Trophoblast cell (in vitro differentiated cells and primary cell): Measurements from ENCODE around the gene MYH10.
A peak's percentile ranks its signal among the peaks of the same experiment; 100 is the strongest.

Experiments used
- DNase-seq, 2 donors: peaks; one replicate each; pipeline ENCODE4 v3.0.0-alpha.2; 2016
- H2AFZ ChIP-seq: 2 replicates; pipeline ENCODE4 v1.6.1; 2013; ENCODE audit warnings: low read length, moderate library complexity, mild to moderate bottlenecking; ENCODE audit not compliant: insufficient read depth, poor library complexity
- H2AK5ac ChIP-seq: 2 replicates; pipeline ENCODE4 v1.6.1; 2013; ENCODE audit warnings: mild to moderate bottlenecking, low read length
- H2BK120ac ChIP-seq: 2 replicates; pipeline ENCODE4 v1.6.1; 2013; ENCODE audit warnings: low read length, mild to moderate bottlenecking, moderate library complexity; ENCODE audit not compliant: insufficient read depth, poor library complexity
- H2BK12ac ChIP-seq: 2 replicates; pipeline ENCODE4 v1.6.1; 2013; ENCODE audit warnings: mild to moderate bottlenecking, low read length, moderate library complexity
- H2BK5ac ChIP-seq: 2 replicates; pipeline ENCODE4 v1.6.1; 2013; ENCODE audit warnings: low read length, low read depth, moderate library complexity, mild to moderate bottlenecking; ENCODE audit not compliant: poor library complexity
- H3K14ac ChIP-seq: 2 replicates; pipeline ENCODE4 v1.6.1; 2013; ENCODE audit warnings: mild to moderate bottlenecking, low read length
- H3K18ac ChIP-seq: 2 replicates; pipeline ENCODE4 v1.6.1; 2013; ENCODE audit warnings: mild to moderate bottlenecking, low read length
- H3K23ac ChIP-seq: 2 replicates; pipeline ENCODE4 v1.6.1; 2013; ENCODE audit warnings: low read length
- H3K27ac ChIP-seq: 2 replicates; pipeline ENCODE4 v1.5.1; 2013; ENCODE audit warnings: low read depth, mild to moderate bottlenecking, inconsistent platforms, low read length, moderate library complexity
- H3K27me3 ChIP-seq: 2 replicates; pipeline ENCODE4 v1.6.1; 2013; ENCODE audit warnings: inconsistent platforms, mild to moderate bottlenecking, low read length, moderate library complexity; ENCODE audit not compliant: insufficient read depth
- H3K36me3 ChIP-seq, 2 experiments: 1 replicate in 1 of 2; 2 replicates in 1 of 2; pipeline ENCODE4 v1.6.1; 2013; ENCODE audit warnings: low read length in 2 of 2, mild to moderate bottlenecking in 2 of 2, moderate library complexity in 1 of 2; ENCODE audit not compliant: insufficient read depth in 2 of 2, control insufficient read depth in 1 of 2
- H3K4ac ChIP-seq: 2 replicates; pipeline ENCODE4 v1.6.1; 2013; ENCODE audit warnings: low read depth, mild to moderate bottlenecking, low read length, moderate library complexity
- H3K4me1 ChIP-seq, 2 experiments: 1 replicate in 1 of 2; 2 replicates in 1 of 2; pipeline ENCODE4 v1.6.1; 2013; ENCODE audit warnings: low read length in 2 of 2, mild to moderate bottlenecking in 2 of 2, moderate library complexity in 1 of 2; ENCODE audit not compliant: insufficient read depth in 2 of 2, control insufficient read depth in 1 of 2
- H3K4me2 ChIP-seq: 2 replicates; pipeline ENCODE4 v1.6.1; 2013; ENCODE audit warnings: inconsistent platforms, mild to moderate bottlenecking, low read length, moderate library complexity
- H3K4me3 ChIP-seq: 2 replicates; pipeline ENCODE4 v1.5.1; 2013; ENCODE audit warnings: mild to moderate bottlenecking, low read depth, low read length, inconsistent platforms
- H3K79me1 ChIP-seq: one replicate; pipeline ENCODE4 v1.6.1; 2013; ENCODE audit warnings: low read length
- H3K79me2 ChIP-seq: 2 replicates; pipeline ENCODE4 v1.6.1; 2013; ENCODE audit warnings: low read length, mild to moderate bottlenecking; ENCODE audit not compliant: control insufficient read depth, insufficient read depth, poor library complexity
- H3K9ac ChIP-seq: 2 replicates; pipeline ENCODE4 v1.6.1; 2013; ENCODE audit warnings: mild to moderate bottlenecking, low read length
- H3K9me3 ChIP-seq: 2 replicates; pipeline ENCODE4 v1.6.1; 2013; ENCODE audit warnings: low read depth, mild to moderate bottlenecking, control low read depth, inconsistent platforms, low read length; ENCODE audit not compliant: insufficient read depth
- H4K12ac ChIP-seq: 2 replicates; pipeline ENCODE4 v1.6.1; 2013; ENCODE audit warnings: low read depth, mild to moderate bottlenecking, low read length, moderate library complexity
- H4K8ac ChIP-seq: 2 replicates; pipeline ENCODE4 v1.6.1; 2013; ENCODE audit warnings: low read depth, mild to moderate bottlenecking, low read length, moderate library complexity
- H4K91ac ChIP-seq: one replicate; pipeline ENCODE4 v1.6.1; 2013; ENCODE audit warnings: low read depth, mild to moderate bottlenecking, low read length, moderate library complexity
- WGBS: extraction: QIAGEN DNeasy Blood & Tissue Kit; methylation state at CpG from one replicate; pipeline ENCODE4 v1.1.7; 2013; ENCODE audit warnings: missing lambda C conversion rate; ENCODE audit not compliant: insufficient read length, insufficient coverage; ENCODE audit errors: extremely low coverage; 5-methylcytosine and 5-hydroxymethylcytosine counted together

The MYH10 gene

GRCh38 chr17:8583954-8584353 lies 46.6 kb downstream of the MYH10 start:
- Histone ChIP-seq H3K23ac (no peak overlapping the region), H3K9me3 (no peaks in the 10 kb centered on the region), H4K91ac (no peak overlapping the region), H2BK120ac (no peak overlapping the region), H3K14ac (no peak overlapping the region), H3K9ac (peak overlapping the region; percentile 14), H2BK5ac (no peak overlapping the region), H3K27me3 (no peaks in the 10 kb centered on the region), H3K79me2 (no peaks in the 10 kb centered on the region), H3K79me1 (peaks cover 4% of the 10 kb centered on the region), H3K4me1 (peaks cover 0 to 2% of the 10 kb centered on the region in 2 experiments), H3K4ac (no peak overlapping the region), H3K4me2 (no peak overlapping the region), H2AK5ac (no peak overlapping the region), H2BK12ac (no peak overlapping the region), H3K18ac (no peak overlapping the region), H3K27ac (no peak overlapping the region), H2AFZ (no peak overlapping the region), H3K4me3 (no peak overlapping the region), H3K36me3 (peaks cover 6 to 16% of the 10 kb centered on the region in 2 experiments), H4K8ac (no peak overlapping the region), H4K12ac (no peak overlapping the region)
- WGBS: no CpG with 5 or more reads among the region's 2 CpGs
- DNase-seq: no peak

- Histone ChIP-seq H3K4me1 (no peaks in the 10 kb centered on the region), H2BK120ac (no peak overlapping the region), H3K18ac (peak overlapping the region; percentile 61), H2BK12ac (peak overlapping the region; percentile 15), H3K36me3 (peaks cover 7 to 15% of the 10 kb centered on the region in 2 experiments), H3K79me1 (peaks cover 4% of the 10 kb centered on the region), H4K91ac (no peak overlapping the region), H3K9ac (no peak overlapping the region), H3K4me3 (no peak overlapping the region), H3K27me3 (no peaks in the 10 kb centered on the region), H2BK5ac (no peak overlapping the region), H2AK5ac (no peak overlapping the region), H3K79me2 (no peaks in the 10 kb centered on the region), H2AFZ (no peak overlapping the region), H3K9me3 (no peaks in the 10 kb centered on the region), H4K8ac (no peak overlapping the region), H3K4me2 (no peak overlapping the region), H3K4ac (peak overlapping the region; percentile 47), H3K23ac (no peak overlapping the region), H4K12ac (no peak overlapping the region), H3K27ac (no peak overlapping the region), H3K14ac (no peak overlapping the region)
- DNase-seq: no peak
- no CpG with 5 or more reads among the region's 5 CpGs for WGBS
These were observed 49.4 kb downstream of the MYH10 start for GRCh38 chr17:8580952-8581658.

DNA sequence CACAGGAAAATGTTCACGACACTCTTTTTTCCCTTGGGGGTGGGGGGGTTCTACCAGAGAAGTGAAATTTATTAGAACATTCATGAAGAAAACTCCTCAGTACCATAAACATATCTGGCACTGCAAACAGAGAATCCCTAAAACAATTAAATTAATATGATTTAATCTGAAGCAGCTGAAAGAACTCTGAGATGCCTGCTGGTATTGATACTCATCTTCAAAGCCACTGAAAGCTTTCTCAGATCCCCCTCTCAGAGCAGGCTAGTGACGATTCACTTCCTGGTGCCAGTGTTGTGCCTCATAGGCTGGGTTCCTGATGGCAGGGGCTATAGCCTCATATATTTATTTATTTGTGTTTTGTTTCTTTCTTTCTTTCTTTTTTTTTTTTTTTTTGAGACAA lies 52.7 kb downstream of the MYH10 start:
- no peak overlapping the region for H3K18ac ChIP-seq
- no peak for DNase-seq

DNA sequence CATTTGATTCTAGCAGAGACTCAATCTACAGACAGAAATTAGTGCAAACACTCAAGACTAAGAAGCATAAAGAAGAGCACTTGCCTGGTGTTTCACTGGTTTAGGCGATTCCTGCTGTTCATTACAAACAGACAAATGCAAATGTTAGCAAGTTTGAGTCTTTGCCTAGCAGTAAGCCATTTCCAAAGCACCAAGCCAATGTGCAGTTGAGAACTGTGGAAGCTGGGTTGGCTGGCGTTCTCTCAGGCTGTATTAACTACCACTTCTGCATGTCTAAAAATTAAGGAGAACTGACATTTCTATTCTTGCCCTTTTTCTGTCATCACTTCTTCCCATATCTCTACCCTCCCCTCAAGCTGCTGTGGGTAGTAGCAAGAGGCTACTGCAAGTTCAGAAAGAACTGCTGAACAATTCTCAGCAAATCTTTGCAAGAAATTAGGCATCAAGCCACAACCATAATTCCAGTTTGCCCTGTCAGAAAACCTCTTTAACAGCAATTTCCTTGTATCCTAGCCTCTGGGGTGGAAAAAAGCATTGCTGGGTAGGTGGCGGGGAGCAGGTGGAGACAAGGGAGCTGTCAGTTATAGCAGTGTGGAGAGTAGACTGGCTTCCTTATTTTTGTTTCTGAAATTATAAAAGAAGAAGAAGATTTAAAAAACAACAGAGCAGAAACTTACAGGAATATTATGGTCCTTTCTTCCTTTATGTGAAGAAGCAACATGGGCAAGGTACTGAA lies 53.8 kb downstream of the MYH10 start:
- peaks cover 5% of the 10 kb centered on the region for H3K79me1 ChIP-seq
- H2AFZ ChIP-seq: no peak overlapping the region
- H3K4me3 ChIP-seq: no peak overlapping the region
- H4K91ac ChIP-seq: no peak overlapping the region
- H3K18ac ChIP-seq: no peak overlapping the region
- H3K4me2 ChIP-seq: no peak overlapping the region
- no peaks in the 10 kb centered on the region for H3K9me3 ChIP-seq
- H3K14ac ChIP-seq: no peak overlapping the region
- no peaks in the 10 kb centered on the region for H3K79me2 ChIP-seq
- no peaks in the 10 kb centered on the region for H3K4me1 ChIP-seq
- no peak overlapping the region for H3K9ac ChIP-seq
- H3K27me3 ChIP-seq: no peaks in the 10 kb centered on the region
- H3K23ac ChIP-seq: no peak overlapping the region
- H2AK5ac ChIP-seq: no peak overlapping the region
- no peak overlapping the region for H2BK12ac ChIP-seq
- no peak overlapping the region for H3K27ac ChIP-seq
- H2BK120ac ChIP-seq: no peak overlapping the region
- no peak overlapping the region for H2BK5ac ChIP-seq
- H4K12ac ChIP-seq: no peak overlapping the region
- H3K4ac ChIP-seq: no peak overlapping the region
- no peak overlapping the region for H4K8ac ChIP-seq
- H3K36me3 ChIP-seq: peaks cover 14 to 30% of the 10 kb centered on the region in 2 experiments
- DNase-seq: no peak
- no CpG with 5 or more reads among the region's 3 CpGs for WGBS

More for the DNA sequence above, 52.7 kb downstream of the MYH10 start:
- Histone ChIP-seq H2BK12ac (no peak overlapping the region), H3K27ac (no peak overlapping the region), H2BK120ac (no peak overlapping the region), H3K4ac (no peak overlapping the region), H3K4me2 (no peak overlapping the region), H3K79me2 (no peaks in the 10 kb centered on the region), H3K4me3 (no peak overlapping the region), H2AK5ac (no peak overlapping the region), H3K79me1 (peaks cover 4% of the 10 kb centered on the region), H3K9ac (no peak overlapping the region), H4K8ac (no peak overlapping the region), H4K91ac (no peak overlapping the region), H3K9me3 (no peaks in the 10 kb centered on the region), H3K27me3 (no peaks in the 10 kb centered on the region), H2BK5ac (no peak overlapping the region), H3K4me1 (no peaks in the 10 kb centered on the region), H4K12ac (no peak overlapping the region), H3K14ac (no peak overlapping the region), H3K23ac (no peak overlapping the region), H2AFZ (no peak overlapping the region), H3K36me3 (peaks cover 11 to 25% of the 10 kb centered on the region in 2 experiments)
- no CpG with 5 or more reads among the region's 2 CpGs for WGBS
